Stimulated activated CD4-positive, alpha-beta T cell treated with anti-CD3 and anti-CD28 coated beads, TNF-alpha, amount 100 ng/mL, for 1 hour (primary cell): Measurements from ENCODE around the gene CCDC88B.

Source experiments
- DNase-seq, 3 donors: peaks; one replicate each; pipeline ENCODE4 v3.0.0-alpha.2; 2020; ENCODE audit warnings: low read depth in 3 of 3, low spot score in 1 of 3

CCDC88B gene

DNA sequence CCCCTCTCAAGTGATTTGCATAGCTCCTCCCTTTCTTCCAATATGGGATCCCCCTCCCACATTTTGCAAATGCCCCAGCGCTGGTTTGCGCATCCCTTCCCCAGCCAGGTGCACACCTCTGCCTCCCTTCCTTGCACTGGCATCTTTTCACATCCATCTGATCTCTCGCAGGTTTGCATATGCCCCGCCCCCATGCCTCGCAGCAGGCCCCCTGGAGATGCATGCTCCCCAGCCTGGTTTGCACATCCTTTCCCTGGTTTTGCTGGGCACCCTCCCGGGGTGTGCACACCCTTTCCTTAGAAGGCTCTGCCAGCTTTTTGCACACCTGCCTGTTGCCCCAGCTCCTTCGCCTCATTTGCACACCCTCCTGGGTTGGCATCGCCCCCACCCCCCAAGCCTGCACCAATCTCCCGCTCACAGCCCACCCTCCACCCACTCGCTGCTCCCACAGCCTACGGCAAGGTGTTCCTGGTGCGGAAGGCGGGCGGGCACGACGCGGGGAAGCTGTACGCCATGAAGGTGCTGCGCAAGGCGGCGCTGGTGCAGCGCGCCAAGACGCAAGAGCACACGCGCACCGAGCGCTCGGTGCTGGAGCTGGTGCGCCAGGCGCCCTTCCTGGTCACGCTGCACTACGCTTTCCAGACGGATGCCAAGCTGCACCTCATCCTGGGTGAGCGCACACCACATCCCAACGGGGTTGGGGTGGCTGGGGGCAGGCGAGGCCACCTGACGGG is 19.9 kb downstream of the CCDC88B start:
- no peak for DNase-seq

DNA sequence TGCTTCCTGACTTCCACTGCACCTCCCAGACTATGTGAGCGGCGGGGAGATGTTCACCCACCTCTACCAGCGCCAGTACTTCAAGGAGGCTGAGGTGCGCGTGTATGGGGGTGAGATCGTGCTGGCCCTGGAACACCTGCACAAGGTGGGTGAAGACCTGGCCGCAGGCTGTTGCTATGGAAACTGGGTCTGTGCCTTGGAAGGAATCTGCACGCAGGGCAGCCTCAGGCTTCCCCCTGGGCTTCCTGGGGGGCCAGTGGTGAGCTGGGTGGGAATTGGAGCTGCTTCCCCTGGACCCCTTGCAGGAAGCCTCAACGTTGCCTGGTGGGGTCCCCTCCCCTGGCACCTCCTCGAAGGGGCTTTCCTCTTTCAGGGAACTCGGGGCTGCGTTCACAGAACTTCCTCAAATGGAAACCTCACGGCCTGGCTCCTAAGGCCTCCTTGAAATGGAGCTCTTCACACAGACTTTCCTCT is 20.5 kb downstream of the CCDC88B start:
- no peak for DNase-seq

DNA sequence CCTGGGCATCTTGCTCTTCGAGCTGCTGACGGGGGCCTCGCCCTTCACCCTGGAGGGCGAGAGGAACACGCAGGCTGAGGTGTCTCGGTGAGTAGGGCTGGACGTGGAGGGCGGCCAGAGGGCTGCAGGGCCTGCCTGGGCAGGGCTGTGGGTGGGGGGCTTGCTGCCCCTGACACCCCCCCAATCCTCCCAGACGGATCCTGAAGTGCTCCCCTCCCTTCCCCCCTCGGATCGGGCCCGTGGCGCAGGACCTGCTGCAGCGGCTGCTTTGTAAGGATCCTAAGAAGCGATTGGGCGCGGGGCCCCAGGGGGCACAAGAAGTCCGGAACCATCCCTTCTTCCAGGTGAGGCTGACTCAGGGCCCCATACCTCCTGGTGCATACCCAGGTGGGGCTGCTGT is 21.7 kb downstream of the CCDC88B start:
- DNase-seq: no peak

DNA sequence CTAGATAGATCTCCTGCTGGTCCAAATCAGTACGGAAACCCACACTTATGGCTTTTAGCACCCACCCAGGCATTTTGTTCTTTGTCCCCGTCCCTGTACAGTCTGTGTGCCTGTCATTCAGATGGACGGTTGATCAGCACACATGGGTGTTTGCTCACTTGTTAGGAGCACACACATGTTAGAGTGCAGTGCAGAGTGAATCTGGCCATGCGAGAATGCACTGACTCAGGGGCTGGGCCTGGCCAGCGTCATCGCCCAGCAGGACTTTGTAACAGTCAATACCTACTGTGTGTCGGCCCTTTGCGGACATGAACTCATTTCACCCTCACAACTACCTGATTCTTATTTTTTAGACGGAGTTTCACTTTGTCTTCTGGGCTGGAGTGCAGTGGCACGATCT is 22.3 kb downstream of the CCDC88B start:
- DNase-seq: no peak

DNA sequence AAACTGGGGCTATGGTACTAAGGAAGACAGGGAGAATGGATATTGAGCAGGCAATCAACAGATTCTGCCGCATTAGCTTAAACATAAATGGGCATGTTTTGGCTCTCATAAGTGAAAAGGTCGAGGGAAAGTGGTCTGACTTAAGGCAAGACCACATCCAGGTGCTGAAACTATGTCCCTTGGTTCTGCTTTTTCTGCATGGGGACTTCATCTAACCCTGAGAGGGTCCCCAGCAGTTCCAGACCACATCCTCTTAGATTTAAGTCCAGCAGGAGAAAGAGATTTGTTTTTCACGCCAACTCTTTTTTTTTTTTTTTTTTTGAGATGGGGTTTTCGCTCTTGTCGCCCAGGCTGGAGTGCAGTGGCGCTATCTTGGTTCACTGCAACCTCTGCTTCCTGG is 24.4 kb downstream of the CCDC88B start:
- no peak for DNase-seq

DNA sequence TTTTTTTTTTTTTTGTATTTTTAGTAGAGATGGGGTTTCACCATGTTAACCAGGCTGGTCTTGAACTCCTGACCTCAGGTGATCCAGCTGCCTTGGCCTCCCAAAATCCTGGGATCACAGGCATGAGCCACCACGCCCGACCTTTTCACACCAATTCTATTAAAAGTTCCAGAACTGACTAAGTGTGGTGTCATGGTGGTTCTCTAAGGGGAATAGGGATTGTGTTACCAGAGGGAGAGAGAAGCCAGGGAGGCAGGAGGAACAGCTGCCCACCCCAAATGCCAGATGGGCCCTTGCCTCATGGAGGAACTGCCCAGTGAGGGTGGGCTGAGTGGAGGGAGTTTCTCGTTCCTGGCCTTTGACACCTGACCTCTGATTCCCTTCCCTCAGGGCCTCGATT is 24.9 kb downstream of the CCDC88B start:
- DNase-seq: no peak

DNA sequence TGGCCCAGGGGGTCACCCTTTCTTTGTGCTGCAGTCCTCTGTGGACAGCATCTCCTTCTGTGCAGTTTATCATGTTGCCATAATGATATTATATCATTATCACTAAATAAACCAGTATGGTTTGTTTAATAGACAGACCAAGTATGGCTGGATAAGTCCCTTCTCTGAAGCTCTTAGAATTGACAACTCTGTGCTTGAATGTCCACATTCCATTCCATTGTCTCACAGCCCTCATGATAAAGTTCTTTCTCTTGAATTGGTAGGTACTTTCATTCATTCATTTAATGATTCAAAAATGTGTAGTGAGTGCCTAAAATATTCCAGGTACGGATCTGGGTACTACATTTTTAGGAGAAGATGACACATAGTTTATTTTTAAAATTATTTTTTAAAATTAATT is 26.7 kb downstream of the CCDC88B start:
- DNase-seq: no peak

DNA sequence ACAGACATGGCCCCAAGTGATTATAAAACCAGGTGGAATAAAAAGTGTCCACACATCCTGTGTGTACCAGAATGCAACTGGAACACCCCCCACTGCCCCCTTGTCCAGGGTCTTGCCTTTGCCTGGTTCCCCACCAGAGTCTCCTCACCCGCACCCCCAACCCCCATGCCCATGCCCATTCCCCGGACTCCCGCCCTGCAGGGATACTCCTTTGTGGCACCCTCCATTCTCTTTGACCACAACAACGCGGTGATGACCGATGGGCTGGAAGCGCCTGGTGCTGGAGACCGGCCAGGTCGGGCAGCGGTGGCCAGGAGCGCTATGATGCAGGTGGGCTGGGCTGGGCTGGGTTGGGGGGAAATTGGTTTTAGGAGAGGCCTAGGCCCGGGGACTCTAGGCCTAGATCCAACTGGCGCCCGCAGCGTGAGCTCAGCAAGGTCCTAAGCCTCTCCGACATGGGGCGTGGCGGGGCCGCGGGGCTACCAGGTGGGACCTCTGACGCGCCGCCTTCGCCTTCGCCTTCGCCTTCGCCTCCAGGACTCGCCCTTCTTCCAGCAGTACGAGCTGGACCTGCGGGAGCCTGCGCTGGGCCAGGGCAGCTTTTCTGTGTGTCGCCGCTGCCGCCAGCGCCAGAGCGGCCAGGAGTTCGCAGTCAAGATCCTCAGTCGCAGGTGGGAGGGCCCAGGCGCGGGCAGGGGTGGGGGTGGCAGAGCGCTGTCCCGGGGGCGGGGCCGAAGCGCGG is 28.1 kb downstream of the CCDC88B start:
- DNase-seq: no peak

DNA sequence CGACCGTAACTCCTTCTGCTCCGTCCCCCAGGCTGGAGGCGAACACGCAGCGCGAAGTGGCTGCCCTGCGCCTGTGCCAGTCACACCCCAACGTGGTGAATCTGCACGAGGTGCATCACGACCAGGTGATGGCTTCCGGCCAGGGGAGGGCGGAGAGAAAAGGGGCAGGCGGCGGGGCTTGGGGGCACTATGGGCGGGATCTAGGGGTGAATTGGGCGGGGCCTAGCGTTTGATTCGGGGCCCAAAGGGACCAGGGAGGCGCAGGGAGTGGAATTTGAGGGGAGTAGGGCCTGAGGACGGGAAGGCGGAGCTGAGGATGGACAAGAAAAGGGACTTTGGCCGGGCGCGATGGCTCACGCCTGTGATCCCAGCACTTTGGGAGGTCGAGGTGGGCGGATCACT is 28.7 kb downstream of the CCDC88B start:
- no peak for DNase-seq

DNA sequence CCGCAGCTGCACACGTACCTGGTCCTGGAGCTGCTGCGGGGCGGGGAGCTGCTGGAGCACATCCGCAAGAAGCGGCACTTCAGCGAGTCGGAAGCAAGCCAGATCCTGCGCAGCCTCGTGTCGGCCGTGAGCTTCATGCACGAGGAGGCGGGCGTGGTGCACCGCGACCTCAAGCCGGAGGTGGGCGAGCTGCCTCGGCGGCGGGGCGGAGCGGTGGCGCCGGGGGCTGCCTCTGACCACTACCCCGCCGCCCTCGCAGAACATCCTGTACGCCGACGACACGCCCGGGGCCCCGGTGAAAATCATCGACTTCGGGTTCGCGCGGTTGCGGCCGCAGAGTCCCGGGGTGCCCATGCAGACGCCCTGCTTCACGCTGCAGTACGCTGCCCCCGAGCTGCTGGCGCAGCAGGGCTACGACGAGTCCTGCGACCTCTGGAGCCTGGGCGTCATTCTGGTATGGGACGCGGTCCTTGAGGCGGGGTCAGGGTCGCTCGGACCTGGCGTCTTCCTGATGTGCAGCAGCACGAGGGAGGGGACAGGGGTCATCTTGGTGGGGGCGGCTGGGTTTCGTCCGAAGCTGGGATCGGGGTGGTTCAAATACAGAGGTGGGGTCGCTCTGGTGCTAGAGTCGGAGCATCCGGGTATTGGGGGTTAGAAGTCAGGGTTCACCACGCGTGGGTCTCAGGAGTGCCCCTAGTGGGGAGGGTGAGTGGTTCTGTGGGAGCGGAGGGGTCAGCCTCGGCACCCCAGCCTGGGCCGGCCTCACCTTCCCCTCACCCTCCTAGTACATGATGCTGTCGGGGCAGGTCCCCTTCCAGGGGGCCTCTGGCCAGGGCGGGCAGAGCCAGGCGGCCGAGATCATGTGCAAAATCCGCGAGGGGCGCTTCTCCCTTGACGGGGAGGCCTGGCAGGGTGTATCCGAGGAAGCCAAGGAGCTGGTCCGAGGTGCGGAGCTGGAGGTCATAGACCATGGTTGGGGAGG is 29.7 kb downstream of the CCDC88B start:
- DNase-seq: no peak

DNA sequence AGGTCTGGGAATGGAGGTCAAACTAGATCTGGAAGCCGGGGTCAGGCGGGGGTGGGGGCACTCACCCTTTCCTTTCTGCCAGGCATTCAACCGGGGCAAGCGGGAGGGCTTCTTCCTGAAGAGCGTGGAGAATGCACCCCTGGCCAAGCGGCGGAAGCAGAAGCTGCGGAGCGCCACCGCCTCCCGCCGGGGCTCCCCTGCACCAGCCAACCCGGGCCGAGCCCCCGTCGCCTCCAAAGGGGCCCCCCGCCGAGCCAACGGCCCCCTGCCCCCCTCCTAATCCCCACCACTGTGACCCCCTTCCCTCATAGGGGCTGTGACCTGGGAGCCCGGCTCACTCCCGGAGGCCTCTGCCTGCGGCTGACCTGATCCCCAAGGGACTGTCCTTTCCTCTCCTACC is 31.2 kb downstream of the CCDC88B start:
- DNase-seq: no peak

DNA sequence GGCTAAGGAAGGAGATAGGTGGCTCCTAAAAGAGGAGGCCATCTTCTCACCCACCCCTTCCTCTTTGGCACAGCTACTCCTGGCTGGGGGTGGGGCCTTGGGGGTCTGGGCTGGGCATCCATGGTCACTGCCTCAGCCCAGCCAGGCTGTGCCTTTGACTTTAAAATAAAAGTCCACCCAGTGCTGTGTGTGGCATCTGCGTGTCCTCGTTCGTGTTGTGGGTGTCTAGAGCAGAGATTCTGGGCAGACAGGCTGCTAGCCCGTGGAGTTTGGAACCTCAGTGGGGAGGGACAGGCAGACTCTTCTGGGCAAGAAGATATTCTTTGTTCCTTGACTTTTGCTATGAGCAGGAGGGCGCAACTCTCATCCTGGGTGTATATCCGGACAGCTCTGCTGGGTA is 32.0 kb downstream of the CCDC88B start:
- DNase-seq: no peak

DNA sequence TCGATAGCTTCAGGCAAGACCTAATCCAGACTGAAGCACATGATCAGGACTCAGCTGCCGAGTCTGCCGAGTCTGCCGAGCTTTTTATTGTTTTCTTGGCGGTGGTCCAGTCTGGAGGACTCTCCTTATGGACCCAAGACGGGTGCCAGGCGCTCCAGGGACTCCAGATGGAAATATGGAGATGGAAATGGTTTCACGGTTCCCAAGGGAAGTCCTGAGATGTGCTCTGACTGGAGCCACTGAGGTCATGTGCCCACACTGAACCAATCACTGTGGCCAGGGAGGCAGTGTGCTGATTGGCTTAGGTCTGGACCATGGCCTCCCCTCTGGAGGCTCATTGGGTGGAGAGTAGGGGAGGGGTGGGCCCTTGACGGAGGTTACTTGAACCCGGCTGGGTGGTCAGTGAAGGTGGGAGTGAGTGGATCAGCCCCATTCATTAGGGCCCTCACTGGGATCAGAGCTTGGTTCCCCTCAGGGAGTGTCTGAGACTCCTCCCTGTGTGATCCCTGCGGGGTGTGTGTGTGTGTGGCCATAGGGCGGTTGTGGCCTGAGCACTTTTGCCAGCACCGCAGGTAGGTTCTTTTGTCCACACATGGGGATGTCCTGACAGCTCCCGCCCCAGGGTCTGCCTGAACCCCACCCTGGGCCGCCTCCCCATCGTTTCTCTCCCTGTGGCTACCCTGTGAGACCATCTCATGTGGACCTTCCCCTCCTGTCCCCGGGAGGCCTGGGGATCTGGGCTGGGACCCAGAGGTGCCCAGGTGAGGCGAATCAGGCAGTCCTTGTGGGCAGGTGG is 33.0 kb downstream of the CCDC88B start:
- no peak for DNase-seq

DNA sequence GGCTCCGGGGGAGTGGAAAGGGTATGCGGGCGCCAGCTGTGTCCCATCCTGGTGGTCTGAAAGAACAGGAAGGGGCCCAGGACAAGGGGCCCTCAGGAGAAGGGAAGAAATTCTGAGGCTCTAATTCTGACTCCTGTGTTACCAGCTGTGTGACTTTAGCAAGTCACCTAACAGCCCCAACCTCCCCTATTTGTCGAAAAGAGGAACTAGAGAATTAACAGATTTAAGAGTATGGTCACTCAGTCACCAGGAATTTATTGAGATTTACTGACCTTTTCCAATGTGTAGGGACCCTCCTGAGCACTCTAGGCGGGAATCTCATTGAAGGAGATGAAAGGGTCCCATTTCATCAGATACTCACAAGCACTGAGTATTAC is 33.6 kb downstream of the CCDC88B start:
- DNase-seq: no peak

DNA sequence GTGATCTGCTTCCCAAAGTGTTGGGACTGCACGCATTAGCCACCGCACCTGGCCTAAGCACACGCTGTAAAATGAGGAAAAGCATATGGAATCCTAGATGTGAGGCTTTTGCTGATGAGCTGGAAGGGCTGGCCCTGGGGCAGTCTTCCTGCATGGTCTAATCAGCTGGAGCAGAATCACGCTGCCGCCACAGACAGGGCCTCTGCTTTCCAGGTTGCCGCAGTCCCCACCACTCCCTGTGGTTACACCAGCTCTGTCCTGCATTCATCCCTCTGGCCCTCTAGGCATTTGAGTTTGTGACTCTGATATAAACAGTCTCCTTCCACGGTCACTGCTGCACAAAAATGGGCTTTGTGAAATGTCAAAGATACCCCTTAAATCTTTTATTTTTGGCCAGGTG is 36.1 kb downstream of the CCDC88B start:
- DNase-seq: no peak

DNA sequence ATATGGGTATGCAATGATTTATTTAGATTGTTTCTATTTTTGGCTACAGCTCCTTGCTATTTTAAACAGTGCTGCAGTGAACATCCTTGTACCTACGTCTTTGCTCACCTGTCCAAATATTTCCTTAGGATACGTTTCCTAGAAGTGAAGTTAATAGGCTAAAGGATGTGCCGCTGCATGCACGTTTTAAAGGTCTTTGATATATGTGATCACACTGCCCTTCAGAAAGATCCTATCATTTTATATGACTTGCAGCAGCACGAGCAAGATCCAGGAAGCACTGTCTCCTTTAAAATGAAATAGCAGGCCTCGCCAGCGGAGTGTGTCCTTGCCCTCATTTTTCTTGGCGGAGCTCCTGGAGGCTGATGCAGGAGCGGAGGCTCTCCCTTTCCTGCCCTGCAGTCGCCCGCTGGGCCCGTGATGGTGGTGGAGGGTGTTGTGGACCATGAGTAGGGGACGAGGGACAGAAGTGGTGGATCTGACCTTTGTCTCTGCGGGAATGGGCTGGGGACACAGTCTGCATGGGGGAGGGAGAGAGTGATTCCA is 38.4 kb downstream of the CCDC88B start:
- no peak for DNase-seq

DNA sequence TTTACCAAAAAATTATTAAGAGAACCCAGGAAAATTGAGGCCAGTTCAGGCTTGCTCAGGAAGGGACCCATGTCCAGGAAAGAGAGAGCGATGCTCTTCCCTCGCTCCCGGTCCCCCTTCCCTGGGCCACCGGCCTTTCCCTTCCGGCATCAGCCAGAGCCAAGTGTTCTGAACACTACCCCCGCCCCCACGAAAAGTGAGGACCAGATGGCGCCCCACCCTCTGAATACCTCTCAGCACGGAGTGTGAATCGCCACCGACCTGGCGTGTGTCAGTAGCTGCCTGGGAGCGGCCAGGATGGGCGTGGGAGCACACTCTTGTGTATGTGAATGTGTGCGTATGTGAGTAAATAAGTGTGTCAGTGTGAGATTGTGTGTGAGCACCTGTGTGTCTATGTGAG is 39.2 kb downstream of the CCDC88B start:
- no peak for DNase-seq

DNA sequence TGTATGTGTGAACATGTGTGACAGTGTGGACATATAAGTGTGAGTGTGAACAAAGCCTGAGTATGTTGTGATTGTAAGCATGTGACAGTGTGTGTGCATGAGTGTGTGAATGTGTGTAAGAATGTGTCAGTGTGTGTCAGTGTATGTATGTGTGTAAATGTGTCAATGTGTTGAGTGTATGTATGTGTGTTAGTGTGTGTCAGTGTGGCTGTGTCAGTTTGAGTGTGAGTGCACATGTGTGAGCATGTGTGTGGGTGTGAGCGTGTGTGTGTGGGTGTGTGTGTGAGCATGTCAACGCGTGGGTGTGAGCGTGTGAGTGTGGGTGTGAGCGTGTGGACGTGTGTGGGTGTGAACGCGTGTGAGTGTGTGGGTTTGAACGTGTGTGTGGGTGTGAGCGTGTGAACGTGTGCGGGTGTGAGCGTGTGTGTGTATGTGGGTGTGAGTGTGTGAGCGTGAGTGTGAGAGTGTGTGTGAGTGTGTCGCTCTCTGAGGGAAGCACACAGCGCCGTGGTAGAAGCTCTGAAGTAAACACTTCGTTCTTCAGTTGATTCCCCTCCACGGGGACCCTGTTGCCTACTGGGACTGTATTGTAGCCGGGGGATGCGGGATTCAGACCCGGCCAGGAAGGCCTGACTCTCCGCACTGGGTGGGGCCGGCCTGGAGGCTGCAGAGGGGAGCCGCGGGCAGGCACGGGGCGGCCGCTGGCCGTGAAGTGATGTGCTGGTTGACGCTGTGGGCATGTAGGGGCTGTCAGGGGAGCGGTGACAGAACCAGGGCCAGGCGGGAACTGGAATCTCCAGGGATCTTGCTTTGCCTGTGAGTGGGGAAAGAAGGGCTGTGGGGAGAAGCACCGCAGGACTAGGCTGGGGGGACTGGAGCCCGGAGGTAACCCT is 40.1 kb downstream of the CCDC88B start:
- no peak for DNase-seq

DNA sequence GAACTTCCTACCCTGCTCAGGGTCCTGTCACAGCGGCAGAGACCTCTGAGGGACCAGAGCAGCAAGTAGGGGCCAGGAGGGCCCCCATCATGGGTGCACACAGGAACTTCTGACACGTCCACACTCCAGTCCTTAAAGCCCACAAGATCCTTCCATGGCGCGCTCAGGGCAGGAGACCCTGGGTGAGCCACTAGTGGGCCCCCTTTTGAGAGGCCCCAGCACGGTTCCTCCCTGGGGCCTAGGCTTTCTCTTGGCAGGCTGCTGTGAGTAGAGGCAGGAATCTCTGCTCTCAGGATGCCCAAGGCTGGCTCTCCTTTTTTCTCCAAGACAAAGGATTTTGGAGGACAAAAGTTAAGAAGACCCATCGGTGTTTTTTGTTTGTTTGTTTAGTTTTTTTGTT is 41.3 kb downstream of the CCDC88B start:
- no peak for DNase-seq

DNA sequence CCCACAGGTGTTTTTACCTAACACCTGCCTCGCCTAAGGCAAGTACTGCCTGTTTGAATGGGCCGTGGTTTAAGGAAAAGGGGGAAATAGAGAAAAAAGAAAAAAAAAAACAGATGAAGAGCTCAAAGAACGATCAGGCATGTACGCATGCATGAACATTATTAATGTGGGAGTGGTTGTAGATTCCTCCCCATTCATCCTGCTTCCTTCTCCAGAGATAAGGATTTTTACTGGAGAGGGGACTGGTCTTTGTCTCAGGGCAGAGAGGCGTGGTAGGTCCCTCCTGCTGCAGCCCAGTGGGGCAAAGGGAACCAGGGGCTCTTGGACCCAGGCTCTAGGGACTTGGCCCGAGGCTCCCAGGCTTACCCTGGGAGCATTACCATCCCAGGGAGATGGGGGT is 42.0 kb downstream of the CCDC88B start:
- DNase-seq: no peak
